ENCODE data around the gene PLCL2.

Gene PLCL2

GRCh38 chr3:17050071-17050470, 165.3 kb downstream of the PLCL2 start:
- H3K4me2 ChIP-seq (ENCODE audit: low read length) = no peak overlapping the region
- peaks cover 37% of the 10 kb centered on the region for H3K36me3 ChIP-seq (ENCODE audit: control insufficient read depth, low read length)

GRCh38 chr3:17050506-17050905, 165.8 kb downstream of the PLCL2 start:
- Histone ChIP-seq H3K27ac (ENCODE audit: low read depth, low read length) (no peak overlapping the region), H4K20me1 (ENCODE audit: control insufficient read depth, insufficient read depth, low read depth, low read length) (no peaks in the 10 kb centered on the region), H3K79me2 (ENCODE audit: control insufficient read depth, low read length) (no peaks in the 10 kb centered on the region), H3K27me3 (ENCODE audit: control insufficient read depth, low read length) (no peaks in the 10 kb centered on the region), H3K9me3 (ENCODE audit: control insufficient read depth, insufficient read depth, low read length) (0 out of 2 replicates have a peak, but pooled peaks cover 3% of the 10 kb centered on the region), H3K4me1 (ENCODE audit: control insufficient read depth, low read length) (no peaks in the 10 kb centered on the region), H3F3A (ENCODE audit: control insufficient read depth, insufficient read depth) (no peaks in the 10 kb centered on the region), H3K4me3 (ENCODE audit: low read length) (no peak overlapping the region), H3K4me2 (ENCODE audit: low read length) (no peak overlapping the region), H3K9me2 (replicated peaks; ENCODE audit: control insufficient read depth, low read length) (no peaks in the 10 kb centered on the region), H3K36me3 (ENCODE audit: control insufficient read depth, low read length) (peaks cover 33% of the 10 kb centered on the region)
- TF ChIP-seq EZH2phosphoT487 (IDR thresholded peaks at IDR 0.05; ENCODE audit: borderline replicate concordance, low read length) (no peak), CTCF (IDR thresholded peaks at IDR 0.05; ENCODE audit: low read depth, low read length, poor library complexity, severe bottlenecking) (no peak)

More at GRCh38 chr3:17050071-17050470, 165.3 kb downstream of the PLCL2 start:
- no peak for TF ChIP-seq CTCF (IDR thresholded peaks at IDR 0.05; ENCODE audit: low read depth, low read length, poor library complexity, severe bottlenecking)
- no peak for TF ChIP-seq EZH2phosphoT487 (IDR thresholded peaks at IDR 0.05; ENCODE audit: borderline replicate concordance, low read length)
- H3K79me2 ChIP-seq (ENCODE audit: control insufficient read depth, low read length) = no peaks in the 10 kb centered on the region
- no peaks in the 10 kb centered on the region for H3F3A ChIP-seq (ENCODE audit: control insufficient read depth, insufficient read depth)
- no peak overlapping the region for H3K4me3 ChIP-seq (ENCODE audit: low read length)
- H3K27ac ChIP-seq (ENCODE audit: low read depth, low read length) = no peak overlapping the region
- H3K9me2 ChIP-seq (replicated peaks; ENCODE audit: control insufficient read depth, low read length) = no peaks in the 10 kb centered on the region
- H3K27me3 ChIP-seq (ENCODE audit: control insufficient read depth, low read length) = no peaks in the 10 kb centered on the region
- H3K4me1 ChIP-seq (ENCODE audit: control insufficient read depth, low read length) = no peaks in the 10 kb centered on the region
- H3K9me3 ChIP-seq (ENCODE audit: control insufficient read depth, insufficient read depth, low read length) = 0 out of 2 replicates have a peak, but pooled peaks cover 3% of the 10 kb centered on the region
- no peaks in the 10 kb centered on the region for H4K20me1 ChIP-seq (ENCODE audit: control insufficient read depth, insufficient read depth, low read depth, low read length)

- Histone ChIP-seq H3K4me3 (ENCODE audit: low read length) (no peak overlapping the region), H3K4me1 (ENCODE audit: control insufficient read depth, low read length) (no peaks in the 10 kb centered on the region), H4K20me1 (ENCODE audit: control insufficient read depth, insufficient read depth, low read depth, low read length) (no peaks in the 10 kb centered on the region), H3K9me3 (ENCODE audit: control insufficient read depth, insufficient read depth, low read length) (0 out of 2 replicates have a peak, but pooled peaks cover 3% of the 10 kb centered on the region), H3K9me2 (replicated peaks; ENCODE audit: control insufficient read depth, low read length) (no peaks in the 10 kb centered on the region), H3K79me2 (ENCODE audit: control insufficient read depth, low read length) (no peaks in the 10 kb centered on the region), H3K36me3 (ENCODE audit: control insufficient read depth, low read length) (peaks cover 21% of the 10 kb centered on the region), H3K4me2 (ENCODE audit: low read length) (no peak overlapping the region), H3K27ac (ENCODE audit: low read depth, low read length) (no peak overlapping the region), H3K27me3 (ENCODE audit: control insufficient read depth, low read length) (no peaks in the 10 kb centered on the region), H3F3A (ENCODE audit: control insufficient read depth, insufficient read depth) (no peaks in the 10 kb centered on the region)
- TF ChIP-seq CTCF (IDR thresholded peaks at IDR 0.05; ENCODE audit: low read depth, low read length, poor library complexity, severe bottlenecking) (no peak), EZH2phosphoT487 (IDR thresholded peaks at IDR 0.05; ENCODE audit: borderline replicate concordance, low read length) (no peak)
These were observed 167.6 kb downstream of the PLCL2 start for GRCh38 chr3:17052363-17052762.
